ENCODE measurements around the gene TNFSF8.

Gene TNFSF8

GRCh38 chr9:114908805-114909448 lies 21.5 kb downstream of the TNFSF8 start:
- H3K36me3 ChIP-seq (ENCODE audit: control insufficient read depth in 1 of 2, insufficient read depth in 2 of 2, low read length in 2 of 2), result no peaks in the 10 kb centered on the region
- peak overlapping the region; percentile 64 for H4K12ac ChIP-seq (ENCODE audit: low read depth, low read length)
- H2AK5ac ChIP-seq (ENCODE audit: low read length), result peak overlapping the region; percentile 97
- H4K91ac ChIP-seq (ENCODE audit: low read depth, low read length), result peak overlapping the region; percentile 100
- H3K79me2 ChIP-seq (ENCODE audit: control insufficient read depth, insufficient read depth, low read length, poor library complexity), result peaks cover 10% of the 10 kb centered on the region
- peak overlapping the region; percentile 96 for H3K18ac ChIP-seq (ENCODE audit: low read length)
- no peaks in the 10 kb centered on the region for H3K27me3 ChIP-seq (ENCODE audit: insufficient read depth, low read length)
- DNase-seq, result peak; percentile 55 to 62
- peak overlapping the region; percentile 77 for H4K8ac ChIP-seq (ENCODE audit: low read depth, low read length)
- H3K4ac ChIP-seq (ENCODE audit: low read depth, low read length), result peak overlapping the region; percentile 64
- peaks cover 24 to 42% of the 10 kb centered on the region in 2 experiments for H3K4me1 ChIP-seq (ENCODE audit: control insufficient read depth in 1 of 2, insufficient read depth in 2 of 2, low read length in 2 of 2)
- peak overlapping the region; percentile 100 for H2BK5ac ChIP-seq (ENCODE audit: low read depth, low read length, poor library complexity)
- H2AFZ ChIP-seq (ENCODE audit: insufficient read depth, low read length, poor library complexity), result peak overlapping the region; percentile 74
- H3K4me2 ChIP-seq (ENCODE audit: low read length), result peak overlapping the region; percentile 15
- H2BK120ac ChIP-seq (ENCODE audit: insufficient read depth, low read length, poor library complexity), result peak overlapping the region; percentile 100
- H3K14ac ChIP-seq (ENCODE audit: low read length), result peak overlapping the region; percentile 98
- no peak overlapping the region for H3K4me3 ChIP-seq (ENCODE audit: low read depth, low read length)
- no CpG with 5 or more reads among the region's 6 CpGs for WGBS (ENCODE audit: extremely low coverage, insufficient coverage, insufficient read length)
- H3K79me1 ChIP-seq (ENCODE audit: low read length), result peaks cover 45% of the 10 kb centered on the region
- H3K27ac ChIP-seq (ENCODE audit: low read depth, low read length), result peak overlapping the region; percentile 99
- H2BK12ac ChIP-seq (ENCODE audit: low read length), result peak overlapping the region; percentile 95
- H3K9me3 ChIP-seq (ENCODE audit: insufficient read depth, low read depth, low read length), result no peaks in the 10 kb centered on the region
- H3K9ac ChIP-seq (ENCODE audit: low read length), result no peak overlapping the region
- no peak overlapping the region for H3K23ac ChIP-seq (ENCODE audit: low read length)

GRCh38 chr9:114908104-114908622 lies 22.2 kb downstream of the TNFSF8 start:
- no peak overlapping the region for H4K8ac ChIP-seq (ENCODE audit: low read depth, low read length)
- H2AFZ ChIP-seq (ENCODE audit: insufficient read depth, low read length, poor library complexity), result no peak overlapping the region
- no peak overlapping the region for H2BK5ac ChIP-seq (ENCODE audit: low read depth, low read length, poor library complexity)
- no peak overlapping the region for H4K12ac ChIP-seq (ENCODE audit: low read depth, low read length)
- peaks cover 9% of the 10 kb centered on the region for H3K79me2 ChIP-seq (ENCODE audit: control insufficient read depth, insufficient read depth, low read length, poor library complexity)
- no peak overlapping the region for H3K18ac ChIP-seq (ENCODE audit: low read length)
- peak overlapping the region; percentile 99 for H3K27ac ChIP-seq (ENCODE audit: low read depth, low read length)
- no peak overlapping the region for H3K14ac ChIP-seq (ENCODE audit: low read length)
- no peaks in the 10 kb centered on the region for H3K36me3 ChIP-seq (ENCODE audit: control insufficient read depth in 1 of 2, insufficient read depth in 2 of 2, low read length in 2 of 2)
- no peaks in the 10 kb centered on the region for H3K27me3 ChIP-seq (ENCODE audit: insufficient read depth, low read length)
- no peak overlapping the region for H2BK120ac ChIP-seq (ENCODE audit: insufficient read depth, low read length, poor library complexity)
- WGBS (ENCODE audit: extremely low coverage, insufficient coverage, insufficient read length), result no CpG with 5 or more reads among the region's 3 CpGs
- H2BK12ac ChIP-seq (ENCODE audit: low read length), result no peak overlapping the region
- H3K4me3 ChIP-seq (ENCODE audit: low read depth, low read length), result no peak overlapping the region
- peak; percentile 99 to 100 for DNase-seq
- peaks cover 20 to 36% of the 10 kb centered on the region in 2 experiments for H3K4me1 ChIP-seq (ENCODE audit: control insufficient read depth in 1 of 2, insufficient read depth in 2 of 2, low read length in 2 of 2)
- peaks cover 45% of the 10 kb centered on the region for H3K79me1 ChIP-seq (ENCODE audit: low read length)
- H4K91ac ChIP-seq (ENCODE audit: low read depth, low read length), result peak overlapping the region; percentile 82
- no peaks in the 10 kb centered on the region for H3K9me3 ChIP-seq (ENCODE audit: insufficient read depth, low read depth, low read length)
- H2AK5ac ChIP-seq (ENCODE audit: low read length), result no peak overlapping the region
- H3K23ac ChIP-seq (ENCODE audit: low read length), result no peak overlapping the region
- peak overlapping the region; percentile 23 for H3K4me2 ChIP-seq (ENCODE audit: low read length)
- no peak overlapping the region for H3K4ac ChIP-seq (ENCODE audit: low read depth, low read length)
- no peak overlapping the region for H3K9ac ChIP-seq (ENCODE audit: low read length)

- peak overlapping the region; percentile 79 for H3K18ac ChIP-seq (ENCODE audit: low read length)
- H3K23ac ChIP-seq (ENCODE audit: low read length), result peak overlapping the region; percentile 19
- no peak overlapping the region for H3K4me3 ChIP-seq (ENCODE audit: low read depth, low read length)
- no peaks in the 10 kb centered on the region for H3K9me3 ChIP-seq (ENCODE audit: insufficient read depth, low read depth, low read length)
- no CpG with 5 or more reads among the region's 7 CpGs for WGBS (ENCODE audit: extremely low coverage, insufficient coverage, insufficient read length)
- peaks cover 8% of the 10 kb centered on the region for H3K79me2 ChIP-seq (ENCODE audit: control insufficient read depth, insufficient read depth, low read length, poor library complexity)
- H2BK120ac ChIP-seq (ENCODE audit: insufficient read depth, low read length, poor library complexity), result peak overlapping the region; percentile 94
- H3K27ac ChIP-seq (ENCODE audit: low read depth, low read length), result peak overlapping the region; percentile 96
- peaks cover 43% of the 10 kb centered on the region for H3K79me1 ChIP-seq (ENCODE audit: low read length)
- peak overlapping the region; percentile 43 for H3K4ac ChIP-seq (ENCODE audit: low read depth, low read length)
- H3K27me3 ChIP-seq (ENCODE audit: insufficient read depth, low read length), result no peaks in the 10 kb centered on the region
- H2AK5ac ChIP-seq (ENCODE audit: low read length), result peak overlapping the region; percentile 94
- H3K4me1 ChIP-seq (ENCODE audit: control insufficient read depth in 1 of 2, insufficient read depth in 2 of 2, low read length in 2 of 2), result peaks cover 18 to 35% of the 10 kb centered on the region in 2 experiments
- H2BK5ac ChIP-seq (ENCODE audit: low read depth, low read length, poor library complexity), result peak overlapping the region; percentile 90
- no peak overlapping the region for H4K12ac ChIP-seq (ENCODE audit: low read depth, low read length)
- peak overlapping the region; percentile 26 for H2AFZ ChIP-seq (ENCODE audit: insufficient read depth, low read length, poor library complexity)
- H3K36me3 ChIP-seq (ENCODE audit: control insufficient read depth in 1 of 2, insufficient read depth in 2 of 2, low read length in 2 of 2), result no peaks in the 10 kb centered on the region
- peak overlapping the region; percentile 97 for H2BK12ac ChIP-seq (ENCODE audit: low read length)
- peak; percentile 50 to 71 for DNase-seq
- H4K8ac ChIP-seq (ENCODE audit: low read depth, low read length), result peak overlapping the region; percentile 82
- peak overlapping the region; percentile 44 for H3K9ac ChIP-seq (ENCODE audit: low read length)
- H3K14ac ChIP-seq (ENCODE audit: low read length), result peak overlapping the region; percentile 98
- no peak overlapping the region for H3K4me2 ChIP-seq (ENCODE audit: low read length)
- peak overlapping the region; percentile 99 for H4K91ac ChIP-seq (ENCODE audit: low read depth, low read length)
Measured at GRCh38 chr9:114906922-114907571, 23.3 kb downstream of the TNFSF8 start.

- Histone ChIP-seq H2AFZ (ENCODE audit: insufficient read depth, low read length, poor library complexity) (no peak overlapping the region), H3K4me1 (ENCODE audit: control insufficient read depth in 1 of 2, insufficient read depth in 2 of 2, low read length in 2 of 2) (peaks cover 18 to 31% of the 10 kb centered on the region in 2 experiments), H3K4me2 (ENCODE audit: low read length) (no peak overlapping the region), H4K12ac (ENCODE audit: low read depth, low read length) (no peak overlapping the region), H3K4me3 (ENCODE audit: low read depth, low read length) (no peak overlapping the region), H2BK120ac (ENCODE audit: insufficient read depth, low read length, poor library complexity) (peak overlapping the region; percentile 53), H3K9me3 (ENCODE audit: insufficient read depth, low read depth, low read length) (no peaks in the 10 kb centered on the region), H4K8ac (ENCODE audit: low read depth, low read length) (no peak overlapping the region), H3K9ac (ENCODE audit: low read length) (no peak overlapping the region), H2AK5ac (ENCODE audit: low read length) (no peak overlapping the region), H3K27ac (ENCODE audit: low read depth, low read length) (no peak overlapping the region), H3K14ac (ENCODE audit: low read length) (no peak overlapping the region), H2BK12ac (ENCODE audit: low read length) (peak overlapping the region; percentile 72), H3K18ac (ENCODE audit: low read length) (no peak overlapping the region), H3K79me2 (ENCODE audit: control insufficient read depth, insufficient read depth, low read length, poor library complexity) (peaks cover 8% of the 10 kb centered on the region), H3K27me3 (ENCODE audit: insufficient read depth, low read length) (no peaks in the 10 kb centered on the region), H3K36me3 (ENCODE audit: control insufficient read depth in 1 of 2, insufficient read depth in 2 of 2, low read length in 2 of 2) (peaks cover 0 to 2% of the 10 kb centered on the region in 2 experiments), H2BK5ac (ENCODE audit: low read depth, low read length, poor library complexity) (no peak overlapping the region), H4K91ac (ENCODE audit: low read depth, low read length) (peak overlapping the region; percentile 27), H3K23ac (ENCODE audit: low read length) (no peak overlapping the region), H3K79me1 (ENCODE audit: low read length) (peaks cover 38% of the 10 kb centered on the region), H3K4ac (ENCODE audit: low read depth, low read length) (no peak overlapping the region)
- WGBS (ENCODE audit: extremely low coverage, insufficient coverage, insufficient read length), result no CpG with 5 or more reads among the region's 7 CpGs
- DNase-seq, result no peak
Measured at GRCh38 chr9:114905170-114905940, 25.0 kb downstream of the TNFSF8 start.
